HepG2 (cell line): ENCODE results near the gene CAPN15. TPM values are rescaled to one million over a fixed set of nuclear protein-coding genes. Genes with fewer than 3 reads are reported as not detected.

Experiments used
- AGO1 ChIP-seq: fragments of 200-400 bp; formaldehyde crosslinking; IDR thresholded peaks from 2 replicates; pipeline ENCODE4 v1.6.1; 2017; ENCODE audit warnings: mild to moderate bottlenecking, low read depth, low read length, moderate library complexity; ENCODE audit not compliant: poor library complexity, severe bottlenecking
- MED1 ChIP-seq: sonication (generic); formaldehyde crosslinking; IDR thresholded peaks from 2 replicates; pipeline ENCODE4 v1.4.0; 2020; ENCODE audit warnings: missing genetic modification reagents
- MED13 ChIP-seq: sonication (generic); formaldehyde crosslinking; IDR thresholded peaks from 2 replicates; pipeline ENCODE4 v1.5.0; 2020; ENCODE audit warnings: missing genetic modification reagents
- NR2C2 ChIP-seq: sonication (generic); formaldehyde crosslinking; IDR thresholded peaks from 2 replicates; pipeline ENCODE4 v1.4.0; 2020; ENCODE audit warnings: missing genetic modification reagents, mild to moderate bottlenecking, moderate library complexity, borderline replicate concordance
- NR2F6 ChIP-seq, 2 experiments: IDR thresholded peaks; 2 replicates each; pipeline ENCODE4 v1.6.1; 2016; ENCODE audit warnings: antibody characterized with exemption in 1 of 2, mild to moderate bottlenecking in 1 of 2
- RFX5 ChIP-seq: IDR thresholded peaks from 2 replicates; pipeline ENCODE4 v1.6.1; 2011; ENCODE audit warnings: low read depth, low read length, improper control_type of control experiment
- RXRA ChIP-seq: sonication (generic); formaldehyde crosslinking; IDR thresholded peaks from 2 replicates; pipeline ENCODE4 v1.5.1; 2020; ENCODE audit warnings: missing genetic modification reagents
- SAP130 ChIP-seq: IDR thresholded peaks from 2 replicates; pipeline ENCODE4 v1.6.1; 2016; ENCODE audit warnings: low read depth
- STAG1 ChIP-seq: sonication (generic); formaldehyde crosslinking; IDR thresholded peaks from 2 replicates; pipeline ENCODE4 v1.4.0; 2020; ENCODE audit warnings: missing genetic modification reagents
- ZSCAN20 ChIP-seq: sonication (generic); formaldehyde crosslinking; IDR thresholded peaks from 2 replicates; pipeline ENCODE4 v1.4.0; 2020; ENCODE audit warnings: missing genetic modification reagents, mild to moderate bottlenecking, borderline replicate concordance
- polyA plus RNA-seq, 8 experiments: library from polyadenylated mRNA; depleted of rRNA in 3 of 8; stranded (reverse) in 7 of 8; unstranded in 1 of 8; fragments of >200 nt; fragmentation: Illumina TruSeq in 4 of 8; extraction: Trizol in 4 of 8; gene quantifications; 2 replicates each; pipeline versions ENCODE4 v1.2.1 to v1.2.3, GENCODE V29; 2011 to 2016; ENCODE audit warnings: low read depth in 4 of 8, missing spikeins in 1 of 8, mixed read lengths in 1 of 8; ENCODE audit not compliant: insufficient read depth in 1 of 8
- total RNA-seq, 5 experiments: library from RNA; depleted of rRNA; stranded (reverse); fragments of >200 nt; fragmentation: Illumina TruSeq; extraction: Trizol; gene quantifications; 2 replicates each; pipeline ENCODE4 v1.2.3, GENCODE V29; 2016; ENCODE audit warnings: low read depth in 1 of 5
- TF ChIP-seq, protein P1 (sequence below): sonication (generic); formaldehyde crosslinking; IDR thresholded peaks from 2 replicates; pipeline ENCODE4 v1.9.0; 2022; ENCODE audit warnings: low read depth, missing genetic modification reagents
- TF ChIP-seq, protein P2 (sequence below): sonication (generic); formaldehyde crosslinking; IDR thresholded peaks from 2 replicates; pipeline ENCODE4 v1.4.0; 2020; ENCODE audit warnings: mild to moderate bottlenecking, missing genetic modification reagents
- TF ChIP-seq, protein P3 (sequence below): IDR thresholded peaks from 2 replicates; pipeline ENCODE4 v1.6.1; 2012; ENCODE audit warnings: low read length, improper control_type of control experiment
- TF ChIP-seq, protein P4 (sequence below): sonication (generic); formaldehyde crosslinking; IDR thresholded peaks from 2 replicates; pipeline ENCODE4 v1.4.0; 2020; ENCODE audit warnings: missing genetic modification reagents
- TF ChIP-seq, protein P5 (sequence below): sonication (generic); formaldehyde crosslinking; IDR thresholded peaks from 2 replicates; pipeline ENCODE4 v1.4.0; 2020; ENCODE audit warnings: missing genetic modification reagents

Gene CAPN15
- total and polyA plus RNA-seq, 2 of the 13 experiments (the other 11 are each of a cell fraction or from before 2014, with no cell fraction given), result 14.9 to 24.5 TPM

DNA sequence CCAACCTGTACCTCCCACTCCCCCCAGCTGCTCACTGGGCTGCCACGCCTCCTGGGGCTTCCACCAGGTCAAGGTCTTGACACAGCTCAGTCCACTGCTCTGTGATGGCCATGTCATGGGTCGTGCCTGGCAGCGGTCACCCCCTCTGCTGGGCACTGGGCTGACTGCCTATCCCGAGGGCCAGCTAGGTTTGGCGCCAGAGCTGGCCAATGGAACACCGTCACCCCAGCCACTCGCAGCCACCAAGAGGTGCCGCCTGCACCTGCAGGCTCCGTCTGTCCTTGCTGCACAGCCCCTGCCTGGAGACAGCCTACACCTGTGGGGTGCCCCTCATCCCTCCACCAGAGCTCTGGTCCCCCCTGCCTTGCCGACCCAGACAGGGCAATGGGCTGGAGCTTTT, 57.8 kb downstream of the CAPN15 start (continued):
- TF ChIP-seq, protein P1, sequence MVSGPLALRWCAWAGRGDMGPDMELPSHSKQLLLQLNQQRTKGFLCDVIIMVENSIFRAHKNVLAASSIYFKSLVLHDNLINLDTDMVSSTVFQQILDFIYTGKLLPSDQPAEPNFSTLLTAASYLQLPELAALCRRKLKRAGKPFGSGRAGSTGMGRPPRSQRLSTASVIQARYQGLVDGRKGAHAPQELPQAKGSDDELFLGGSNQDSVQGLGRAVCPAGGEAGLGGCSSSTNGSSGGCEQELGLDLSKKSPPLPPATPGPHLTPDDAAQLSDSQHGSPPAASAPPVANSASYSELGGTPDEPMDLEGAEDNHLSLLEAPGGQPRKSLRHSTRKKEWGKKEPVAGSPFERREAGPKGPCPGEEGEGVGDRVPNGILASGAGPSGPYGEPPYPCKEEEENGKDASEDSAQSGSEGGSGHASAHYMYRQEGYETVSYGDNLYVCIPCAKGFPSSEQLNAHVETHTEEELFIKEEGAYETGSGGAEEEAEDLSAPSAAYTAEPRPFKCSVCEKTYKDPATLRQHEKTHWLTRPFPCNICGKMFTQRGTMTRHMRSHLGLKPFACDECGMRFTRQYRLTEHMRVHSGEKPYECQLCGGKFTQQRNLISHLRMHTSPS (CRISPR knock-in tag), result peak; percentile 91
- TF ChIP-seq ZSCAN20 (CRISPR knock-in tag), result no peak
- TF ChIP-seq NR2C2 (CRISPR knock-in tag), result peak; percentile 64
- 0 out of 2 replicates have a peak, but pooled peaks have one; percentile 55 for TF ChIP-seq NR2F6 (IDR thresholded peaks at IDR 0.05)
- peak; percentile 81 for TF ChIP-seq NR2F6 (CRISPR knock-in tag; IDR thresholded peaks at IDR 0.05)
- TF ChIP-seq RXRA (CRISPR knock-in tag), result peak; percentile 55; the same call in 1 of the 2 replicates
- TF ChIP-seq, protein P2, sequence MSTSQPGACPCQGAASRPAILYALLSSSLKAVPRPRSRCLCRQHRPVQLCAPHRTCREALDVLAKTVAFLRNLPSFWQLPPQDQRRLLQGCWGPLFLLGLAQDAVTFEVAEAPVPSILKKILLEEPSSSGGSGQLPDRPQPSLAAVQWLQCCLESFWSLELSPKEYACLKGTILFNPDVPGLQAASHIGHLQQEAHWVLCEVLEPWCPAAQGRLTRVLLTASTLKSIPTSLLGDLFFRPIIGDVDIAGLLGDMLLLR, result 0 out of 2 replicates have a peak, but pooled peaks have one; percentile 23
- TF ChIP-seq, protein P3, sequence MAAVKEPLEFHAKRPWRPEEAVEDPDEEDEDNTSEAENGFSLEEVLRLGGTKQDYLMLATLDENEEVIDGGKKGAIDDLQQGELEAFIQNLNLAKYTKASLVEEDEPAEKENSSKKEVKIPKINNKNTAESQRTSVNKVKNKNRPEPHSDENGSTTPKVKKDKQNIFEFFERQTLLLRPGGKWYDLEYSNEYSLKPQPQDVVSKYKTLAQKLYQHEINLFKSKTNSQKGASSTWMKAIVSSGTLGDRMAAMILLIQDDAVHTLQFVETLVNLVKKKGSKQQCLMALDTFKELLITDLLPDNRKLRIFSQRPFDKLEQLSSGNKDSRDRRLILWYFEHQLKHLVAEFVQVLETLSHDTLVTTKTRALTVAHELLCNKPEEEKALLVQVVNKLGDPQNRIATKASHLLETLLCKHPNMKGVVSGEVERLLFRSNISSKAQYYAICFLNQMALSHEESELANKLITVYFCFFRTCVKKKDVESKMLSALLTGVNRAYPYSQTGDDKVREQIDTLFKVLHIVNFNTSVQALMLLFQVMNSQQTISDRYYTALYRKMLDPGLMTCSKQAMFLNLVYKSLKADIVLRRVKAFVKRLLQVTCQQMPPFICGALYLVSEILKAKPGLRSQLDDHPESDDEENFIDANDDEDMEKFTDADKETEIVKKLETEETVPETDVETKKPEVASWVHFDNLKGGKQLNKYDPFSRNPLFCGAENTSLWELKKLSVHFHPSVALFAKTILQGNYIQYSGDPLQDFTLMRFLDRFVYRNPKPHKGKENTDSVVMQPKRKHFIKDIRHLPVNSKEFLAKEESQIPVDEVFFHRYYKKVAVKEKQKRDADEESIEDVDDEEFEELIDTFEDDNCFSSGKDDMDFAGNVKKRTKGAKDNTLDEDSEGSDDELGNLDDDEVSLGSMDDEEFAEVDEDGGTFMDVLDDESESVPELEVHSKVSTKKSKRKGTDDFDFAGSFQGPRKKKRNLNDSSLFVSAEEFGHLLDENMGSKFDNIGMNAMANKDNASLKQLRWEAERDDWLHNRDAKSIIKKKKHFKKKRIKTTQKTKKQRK, result no peak
- TF ChIP-seq, protein P4, sequence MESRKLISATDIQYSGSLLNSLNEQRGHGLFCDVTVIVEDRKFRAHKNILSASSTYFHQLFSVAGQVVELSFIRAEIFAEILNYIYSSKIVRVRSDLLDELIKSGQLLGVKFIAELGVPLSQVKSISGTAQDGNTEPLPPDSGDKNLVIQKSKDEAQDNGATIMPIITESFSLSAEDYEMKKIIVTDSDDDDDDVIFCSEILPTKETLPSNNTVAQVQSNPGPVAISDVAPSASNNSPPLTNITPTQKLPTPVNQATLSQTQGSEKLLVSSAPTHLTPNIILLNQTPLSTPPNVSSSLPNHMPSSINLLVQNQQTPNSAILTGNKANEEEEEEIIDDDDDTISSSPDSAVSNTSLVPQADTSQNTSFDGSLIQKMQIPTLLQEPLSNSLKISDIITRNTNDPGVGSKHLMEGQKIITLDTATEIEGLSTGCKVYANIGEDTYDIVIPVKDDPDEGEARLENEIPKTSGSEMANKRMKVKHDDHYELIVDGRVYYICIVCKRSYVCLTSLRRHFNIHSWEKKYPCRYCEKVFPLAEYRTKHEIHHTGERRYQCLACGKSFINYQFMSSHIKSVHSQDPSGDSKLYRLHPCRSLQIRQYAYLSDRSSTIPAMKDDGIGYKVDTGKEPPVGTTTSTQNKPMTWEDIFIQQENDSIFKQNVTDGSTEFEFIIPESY (CRISPR knock-in tag), result 0 out of 2 replicates have a peak, but pooled peaks have one; percentile 40
- TF ChIP-seq, protein P5, sequence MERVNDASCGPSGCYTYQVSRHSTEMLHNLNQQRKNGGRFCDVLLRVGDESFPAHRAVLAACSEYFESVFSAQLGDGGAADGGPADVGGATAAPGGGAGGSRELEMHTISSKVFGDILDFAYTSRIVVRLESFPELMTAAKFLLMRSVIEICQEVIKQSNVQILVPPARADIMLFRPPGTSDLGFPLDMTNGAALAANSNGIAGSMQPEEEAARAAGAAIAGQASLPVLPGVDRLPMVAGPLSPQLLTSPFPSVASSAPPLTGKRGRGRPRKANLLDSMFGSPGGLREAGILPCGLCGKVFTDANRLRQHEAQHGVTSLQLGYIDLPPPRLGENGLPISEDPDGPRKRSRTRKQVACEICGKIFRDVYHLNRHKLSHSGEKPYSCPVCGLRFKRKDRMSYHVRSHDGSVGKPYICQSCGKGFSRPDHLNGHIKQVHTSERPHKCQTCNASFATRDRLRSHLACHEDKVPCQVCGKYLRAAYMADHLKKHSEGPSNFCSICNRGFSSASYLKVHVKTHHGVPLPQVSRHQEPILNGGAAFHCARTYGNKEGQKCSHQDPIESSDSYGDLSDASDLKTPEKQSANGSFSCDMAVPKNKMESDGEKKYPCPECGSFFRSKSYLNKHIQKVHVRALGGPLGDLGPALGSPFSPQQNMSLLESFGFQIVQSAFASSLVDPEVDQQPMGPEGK, result peak; percentile 65
- TF ChIP-seq STAG1 (CRISPR knock-in tag), result peak; percentile 26
- TF ChIP-seq RFX5, result peak; percentile 9; the same call in 1 of the 2 replicates
- peak; percentile 96 for TF ChIP-seq AGO1
- TF ChIP-seq MED13, result no peak
- TF ChIP-seq SAP130 (CRISPR knock-in tag), result 0 out of 2 replicates have a peak, but pooled peaks have one; percentile 30
- no peak for TF ChIP-seq MED1 (CRISPR knock-in tag)
